ENCODE results near the gene KRTAP5-11.
"Not testable (repeated sequence)": the region's sequence is repeated elsewhere in the genome, so short reads cannot be mapped to it uniquely, and the experiment has no call there.

The KRTAP5-11 gene

DNA sequence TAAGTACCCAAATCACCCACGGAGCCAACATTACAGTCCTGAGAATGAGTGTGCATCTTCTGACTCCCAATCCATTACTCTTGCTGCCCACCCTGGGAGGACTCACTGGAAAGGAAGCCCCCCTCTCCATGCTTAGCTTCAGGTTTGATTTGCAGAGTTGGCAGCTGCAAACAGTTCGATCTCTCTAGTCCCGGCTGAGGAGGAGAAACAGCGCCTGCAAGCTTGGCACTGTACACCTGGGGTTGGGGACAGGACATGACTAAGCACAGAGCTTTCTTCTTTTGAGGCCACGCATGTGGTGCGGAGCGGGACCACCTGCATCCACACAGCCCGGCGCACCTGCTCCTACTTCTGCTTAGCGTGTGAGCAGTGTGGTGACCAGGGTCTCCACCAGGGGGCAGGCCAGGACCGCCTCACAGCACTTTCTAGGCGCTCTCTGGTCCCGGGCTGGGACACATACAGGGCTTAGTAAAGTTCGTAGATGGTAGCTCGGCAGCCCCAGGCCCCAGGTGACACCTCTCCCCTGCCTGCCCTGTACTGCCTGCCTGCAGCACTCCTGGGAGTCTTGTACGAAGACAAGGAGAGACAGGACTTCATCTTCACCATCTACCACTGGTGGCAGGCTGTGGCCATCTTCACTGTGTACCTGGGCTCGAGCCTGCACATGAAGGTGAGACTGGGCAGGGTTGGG, 22.3 kb upstream of the KRTAP5-11 start:
- not testable (repeated sequence) for H3K27ac Mint-ChIP-seq; DNase-seq (ENCODE audit: low spot score in 2 of 2); H3K4me3 Mint-ChIP-seq; H3K9me3 Mint-ChIP-seq; H3K4me1 Mint-ChIP-seq; ATAC-seq (ENCODE audit: low read depth); H3K36me3 Mint-ChIP-seq
- peaks cover 19% of the 10 kb centered on the region for H3K27me3 Mint-ChIP-seq

DNA sequence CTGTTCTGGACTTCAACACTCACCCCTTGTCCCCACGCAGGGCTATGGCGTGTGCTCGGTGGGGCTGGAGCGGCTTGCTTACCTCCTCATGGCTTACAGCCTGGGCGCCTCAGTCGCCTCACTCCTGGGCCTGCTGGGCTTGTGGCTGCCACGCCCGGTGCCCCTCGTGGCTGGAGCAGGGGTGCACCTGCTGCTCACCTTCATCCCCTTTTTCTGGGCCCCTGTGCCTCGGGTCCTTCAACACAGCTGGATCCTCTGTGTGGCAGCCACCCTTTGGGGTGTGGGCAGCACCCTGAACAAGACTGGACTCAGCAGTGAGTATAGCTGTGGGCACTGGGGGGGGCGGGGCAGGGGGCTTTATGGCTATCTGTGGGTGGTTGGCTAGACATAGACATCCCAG, 20.5 kb upstream of the KRTAP5-11 start:
- H3K9me3 Mint-ChIP-seq; ATAC-seq (ENCODE audit: low read depth); H3K4me3 Mint-ChIP-seq; H3K27ac Mint-ChIP-seq; H3K4me1 Mint-ChIP-seq; H3K36me3 Mint-ChIP-seq; DNase-seq (ENCODE audit: low spot score in 2 of 2): not testable (repeated sequence)
- peaks cover 10% of the 10 kb centered on the region for H3K27me3 Mint-ChIP-seq

DNA sequence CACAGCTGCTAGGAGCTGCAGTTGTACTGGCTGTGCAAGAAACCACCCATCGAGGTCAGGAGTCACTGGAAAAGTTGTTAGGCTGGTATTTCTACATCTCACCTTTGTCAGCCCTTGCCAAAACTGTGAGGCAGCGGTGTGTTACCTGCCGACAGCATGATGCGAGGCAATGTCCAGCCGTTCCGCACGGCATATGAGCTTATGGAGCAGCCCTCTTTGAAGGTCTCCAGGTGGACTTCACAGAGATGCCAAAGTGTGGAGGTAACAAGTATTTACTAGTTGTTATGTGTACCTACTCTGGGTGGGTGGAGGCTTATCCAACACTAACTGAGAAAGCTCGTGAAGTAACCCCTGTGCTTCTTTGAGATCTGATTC, 6.9 kb upstream of the KRTAP5-11 start:
- not testable (repeated sequence) for DNase-seq (ENCODE audit: low spot score in 2 of 2); H3K4me3 Mint-ChIP-seq; H3K9me3 Mint-ChIP-seq; ATAC-seq (ENCODE audit: low read depth); H3K4me1 Mint-ChIP-seq; H3K36me3 Mint-ChIP-seq; H3K27ac Mint-ChIP-seq
- peaks cover 11% of the 10 kb centered on the region for H3K27me3 Mint-ChIP-seq

DNA sequence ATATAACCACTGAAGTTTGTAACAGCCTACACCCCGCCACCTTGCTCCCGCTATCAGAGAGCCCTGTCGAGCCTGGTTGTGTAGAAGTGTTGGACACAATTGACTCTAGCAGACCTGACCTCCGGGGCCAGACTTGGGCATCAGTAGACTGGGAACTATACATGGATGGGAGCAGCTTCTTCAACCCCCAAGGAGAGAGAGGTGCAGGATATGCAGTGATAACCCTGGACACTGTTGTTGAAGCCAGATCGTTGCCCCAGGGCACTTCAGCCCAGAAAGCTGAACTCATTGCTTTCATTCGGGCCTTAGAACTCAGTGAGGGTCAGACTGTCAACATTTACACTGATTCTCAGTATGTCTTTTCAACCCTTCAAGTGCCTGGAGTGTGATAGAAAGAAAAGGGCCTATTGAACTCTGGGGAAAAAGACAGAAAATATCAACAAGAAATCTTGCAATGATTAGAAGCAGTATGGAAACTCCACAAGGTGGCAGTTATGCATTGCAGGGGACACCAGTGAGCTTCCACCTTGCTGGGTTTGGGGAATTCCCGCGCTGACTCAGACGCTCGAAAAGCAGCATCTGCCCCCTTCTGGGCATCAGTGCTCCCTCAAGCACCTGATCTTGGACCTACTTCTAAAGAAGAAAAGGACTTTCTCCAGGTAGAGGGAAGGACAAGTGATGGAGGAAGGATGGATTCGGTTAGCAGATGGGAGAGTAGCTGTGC, 6.3 kb upstream of the KRTAP5-11 start:
- not testable (repeated sequence) for H3K36me3 Mint-ChIP-seq; H3K27ac Mint-ChIP-seq; H3K4me3 Mint-ChIP-seq; H3K9me3 Mint-ChIP-seq; DNase-seq (ENCODE audit: low spot score in 2 of 2); H3K4me1 Mint-ChIP-seq; ATAC-seq (ENCODE audit: low read depth)
- H3K27me3 Mint-ChIP-seq: peaks cover 13% of the 10 kb centered on the region

DNA sequence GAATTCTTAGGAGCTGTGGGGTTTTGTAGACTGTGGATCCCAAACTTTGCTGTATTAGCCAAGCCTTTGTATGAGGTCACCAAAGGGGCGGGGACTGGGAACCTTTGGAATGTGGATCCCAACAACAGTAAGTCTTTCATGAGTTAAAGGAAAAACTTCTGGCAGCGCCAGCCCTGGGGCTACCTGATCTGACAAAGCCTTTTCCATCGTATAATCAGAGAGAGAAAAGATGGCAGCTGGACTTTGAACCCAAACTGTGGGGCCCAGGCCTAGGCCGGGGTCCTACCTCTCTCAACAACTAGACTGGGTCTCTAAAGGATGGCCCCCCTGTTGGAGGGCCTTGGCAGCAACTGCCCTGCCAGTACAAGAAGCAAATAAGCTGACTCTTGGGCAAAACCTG, 5.6 kb upstream of the KRTAP5-11 start:
- H3K4me3 Mint-ChIP-seq; H3K9me3 Mint-ChIP-seq; DNase-seq (ENCODE audit: low spot score in 2 of 2); H3K36me3 Mint-ChIP-seq; ATAC-seq (ENCODE audit: low read depth); H3K4me1 Mint-ChIP-seq; H3K27ac Mint-ChIP-seq; H3K27me3 Mint-ChIP-seq: not testable (repeated sequence)

DNA sequence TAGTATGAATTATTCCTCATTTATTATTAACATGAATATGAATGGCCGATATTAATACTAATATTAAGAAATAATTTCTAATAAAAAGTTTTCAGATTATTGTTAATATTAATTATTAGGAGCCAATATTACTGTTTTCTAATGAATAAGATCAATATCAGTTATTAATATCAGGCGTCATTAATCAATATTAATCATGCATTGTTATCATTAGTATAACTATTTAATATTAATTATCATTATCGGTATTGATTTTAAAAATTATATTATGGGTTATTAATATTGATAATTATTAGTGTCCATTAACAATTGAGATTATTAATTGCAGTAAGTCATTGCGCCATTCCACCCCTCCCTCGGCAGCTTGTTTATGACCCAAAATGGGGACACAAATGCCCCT, 3.0 kb upstream of the KRTAP5-11 start:
- H3K4me3 Mint-ChIP-seq; H3K9me3 Mint-ChIP-seq; H3K36me3 Mint-ChIP-seq; H3K27ac Mint-ChIP-seq; H3K4me1 Mint-ChIP-seq; ATAC-seq (ENCODE audit: low read depth); DNase-seq (ENCODE audit: low spot score in 2 of 2): not testable (repeated sequence)
- H3K27me3 Mint-ChIP-seq: peaks cover 14% of the 10 kb centered on the region

DNA sequence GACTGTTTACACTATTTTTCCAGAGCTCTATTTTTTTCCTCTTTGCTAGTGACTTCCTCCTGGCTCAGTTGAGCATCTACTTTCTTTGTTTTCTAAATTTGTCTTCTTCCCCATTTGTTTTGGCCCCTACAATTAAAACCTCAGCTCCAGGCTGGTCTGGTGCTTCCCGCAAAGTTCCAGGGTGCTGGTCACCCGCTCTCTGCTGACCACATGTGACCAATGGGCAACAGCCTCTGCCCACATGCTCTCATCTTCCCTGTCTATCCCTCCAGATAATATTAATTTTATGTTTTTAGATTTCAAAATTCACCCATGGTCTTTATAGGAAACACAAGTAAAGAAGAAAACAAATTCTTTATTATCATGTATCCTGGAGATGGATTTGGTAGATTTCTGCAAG, 294 bp upstream of the KRTAP5-11 start:
- H3K27me3 Mint-ChIP-seq: peaks cover 16% of the 10 kb centered on the region
- not testable (repeated sequence) for H3K27ac Mint-ChIP-seq; H3K4me1 Mint-ChIP-seq; H3K36me3 Mint-ChIP-seq; H3K9me3 Mint-ChIP-seq; ATAC-seq (ENCODE audit: low read depth); DNase-seq (ENCODE audit: low spot score in 2 of 2); H3K4me3 Mint-ChIP-seq

DNA sequence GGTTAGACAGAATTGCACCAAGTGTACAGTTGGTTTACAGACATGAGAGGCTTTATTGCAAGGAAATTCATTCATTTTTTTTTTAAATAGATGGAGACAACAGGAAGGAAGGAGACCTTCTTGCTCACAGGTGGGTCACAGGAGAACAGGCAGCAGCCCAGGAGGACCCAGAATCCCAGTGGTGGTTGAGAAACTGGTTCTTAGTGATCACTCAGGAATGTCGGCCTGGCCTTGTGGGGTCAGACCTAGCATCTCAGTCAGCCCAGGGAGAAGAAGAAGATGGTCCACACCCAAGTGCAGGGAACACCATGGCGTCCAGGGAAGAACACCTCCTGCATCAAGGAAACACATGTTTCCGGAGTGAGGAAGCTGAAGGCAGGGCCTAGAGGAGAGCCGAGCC, 849 bp downstream of the KRTAP5-11 start:
- peaks cover 16% of the 10 kb centered on the region for H3K27me3 Mint-ChIP-seq
- H3K27ac Mint-ChIP-seq: no peak overlapping the region
- peaks cover 7% of the 10 kb centered on the region for H3K4me1 Mint-ChIP-seq
- no peak overlapping the region for H3K4me3 Mint-ChIP-seq
- H3K9me3 Mint-ChIP-seq: no peaks in the 10 kb centered on the region
- no peaks in the 10 kb centered on the region for H3K36me3 Mint-ChIP-seq
- DNase-seq (ENCODE audit: low spot score in 2 of 2) (no peak), ATAC-seq (ENCODE audit: low read depth) (no peak)

DNA sequence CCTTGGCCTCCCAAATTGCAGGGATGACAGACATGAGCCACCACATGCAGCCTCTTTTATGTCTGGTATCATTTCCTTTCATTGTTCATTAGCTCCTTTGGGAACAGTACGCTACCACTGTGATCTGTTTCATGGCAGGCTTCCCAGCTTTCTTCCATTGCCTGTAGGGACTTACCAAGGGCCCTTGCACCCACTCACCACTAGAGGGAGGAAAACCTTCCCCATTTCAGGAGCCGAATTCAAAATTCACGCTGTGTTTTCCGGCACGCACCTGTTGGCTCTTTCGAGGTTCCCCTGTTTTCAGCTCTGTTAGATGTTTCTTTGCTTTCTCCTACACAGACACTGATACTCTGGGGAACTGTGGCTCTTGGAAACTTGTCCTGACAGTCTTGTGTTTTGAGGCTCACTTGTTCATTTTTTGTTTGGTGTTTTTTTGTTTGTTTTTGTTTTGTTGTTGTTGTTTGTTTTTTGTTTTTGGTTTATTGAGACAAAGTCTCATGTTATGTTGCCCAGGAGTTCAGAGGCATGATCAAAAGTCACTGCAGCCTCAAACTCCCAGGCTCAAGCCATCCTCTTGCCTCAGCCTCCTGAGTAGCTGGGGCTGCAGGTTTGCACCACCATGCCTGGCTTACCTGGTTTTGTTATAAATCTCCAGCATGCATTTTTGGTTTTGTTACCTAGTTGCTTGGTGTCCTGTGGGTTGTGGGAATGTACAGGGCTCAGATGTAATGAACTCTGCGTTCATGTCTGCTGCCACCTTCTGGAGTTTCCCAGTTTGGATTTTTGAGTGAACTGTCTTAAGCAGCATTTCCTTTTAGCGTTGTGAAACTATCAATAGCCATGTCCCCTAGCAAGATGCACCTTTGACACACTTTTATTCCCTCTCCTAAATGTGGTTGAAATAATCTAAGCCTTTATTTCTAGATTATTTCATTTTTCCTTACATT, 2.3 kb downstream of the KRTAP5-11 start:
- DNase-seq (ENCODE audit: low spot score in 2 of 2): no peak
- H3K27me3 Mint-ChIP-seq: peaks cover 16% of the 10 kb centered on the region
- ATAC-seq (ENCODE audit: low read depth): peak; percentile 35
- no peak overlapping the region for H3K27ac Mint-ChIP-seq
- peaks cover 7% of the 10 kb centered on the region for H3K4me1 Mint-ChIP-seq
- H3K9me3 Mint-ChIP-seq: no peaks in the 10 kb centered on the region
- no peak overlapping the region for H3K4me3 Mint-ChIP-seq
- no peaks in the 10 kb centered on the region for H3K36me3 Mint-ChIP-seq

DNA sequence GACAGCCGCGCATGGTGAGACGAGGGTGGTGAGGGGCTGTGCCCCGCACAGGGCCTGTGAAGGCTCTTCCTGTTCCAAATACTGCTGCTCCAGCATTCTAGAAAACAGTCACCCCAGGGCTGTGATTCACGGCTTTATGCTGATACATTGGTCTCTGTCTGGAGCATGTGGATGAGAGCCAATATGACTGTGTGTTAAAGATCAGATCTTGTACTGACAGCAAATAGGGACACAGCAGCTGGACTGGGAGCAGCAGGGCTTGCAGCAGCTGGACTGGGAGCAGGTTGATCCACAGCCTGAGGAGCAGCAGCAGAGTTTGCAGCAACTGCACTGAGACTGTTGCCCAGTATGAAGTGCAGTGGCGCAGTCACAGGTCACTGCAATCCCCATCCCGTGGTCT, 3.2 kb downstream of the KRTAP5-11 start:
- H3K27ac Mint-ChIP-seq; H3K36me3 Mint-ChIP-seq; H3K9me3 Mint-ChIP-seq; ATAC-seq (ENCODE audit: low read depth); H3K4me1 Mint-ChIP-seq; H3K4me3 Mint-ChIP-seq; DNase-seq (ENCODE audit: low spot score in 2 of 2): not testable (repeated sequence)
- peaks cover 10% of the 10 kb centered on the region for H3K27me3 Mint-ChIP-seq

DNA sequence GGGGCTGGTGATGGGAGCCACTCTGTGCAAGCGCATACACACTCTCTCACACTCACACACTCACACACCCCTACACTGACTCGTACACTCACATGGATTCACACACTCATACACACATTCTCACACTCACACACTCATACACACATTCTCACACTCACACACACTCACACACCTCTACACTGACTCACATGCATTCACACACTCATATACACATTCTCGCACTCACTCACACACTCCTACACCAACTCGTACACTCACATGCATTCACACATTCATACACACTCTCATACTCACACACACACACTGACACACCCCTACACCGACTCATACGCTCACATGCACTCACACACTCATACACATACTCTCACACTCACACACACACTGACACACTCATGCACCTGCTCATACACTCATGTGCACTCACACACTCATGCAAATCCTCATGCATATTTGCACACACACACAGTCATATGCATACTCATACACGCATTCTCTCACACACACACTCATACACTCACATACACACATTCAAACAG, 5.1 kb downstream of the KRTAP5-11 start:
- ATAC-seq (ENCODE audit: low read depth): no peak
- Mint-ChIP-seq H3K9me3 (no peaks in the 10 kb centered on the region), H3K27ac (no peak overlapping the region), H3K4me3 (no peak overlapping the region), H3K27me3 (peaks cover 9% of the 10 kb centered on the region), H3K4me1 (peaks cover 7% of the 10 kb centered on the region), H3K36me3 (no peaks in the 10 kb centered on the region)
- DNase-seq (ENCODE audit: low spot score in 2 of 2): no peak

DNA sequence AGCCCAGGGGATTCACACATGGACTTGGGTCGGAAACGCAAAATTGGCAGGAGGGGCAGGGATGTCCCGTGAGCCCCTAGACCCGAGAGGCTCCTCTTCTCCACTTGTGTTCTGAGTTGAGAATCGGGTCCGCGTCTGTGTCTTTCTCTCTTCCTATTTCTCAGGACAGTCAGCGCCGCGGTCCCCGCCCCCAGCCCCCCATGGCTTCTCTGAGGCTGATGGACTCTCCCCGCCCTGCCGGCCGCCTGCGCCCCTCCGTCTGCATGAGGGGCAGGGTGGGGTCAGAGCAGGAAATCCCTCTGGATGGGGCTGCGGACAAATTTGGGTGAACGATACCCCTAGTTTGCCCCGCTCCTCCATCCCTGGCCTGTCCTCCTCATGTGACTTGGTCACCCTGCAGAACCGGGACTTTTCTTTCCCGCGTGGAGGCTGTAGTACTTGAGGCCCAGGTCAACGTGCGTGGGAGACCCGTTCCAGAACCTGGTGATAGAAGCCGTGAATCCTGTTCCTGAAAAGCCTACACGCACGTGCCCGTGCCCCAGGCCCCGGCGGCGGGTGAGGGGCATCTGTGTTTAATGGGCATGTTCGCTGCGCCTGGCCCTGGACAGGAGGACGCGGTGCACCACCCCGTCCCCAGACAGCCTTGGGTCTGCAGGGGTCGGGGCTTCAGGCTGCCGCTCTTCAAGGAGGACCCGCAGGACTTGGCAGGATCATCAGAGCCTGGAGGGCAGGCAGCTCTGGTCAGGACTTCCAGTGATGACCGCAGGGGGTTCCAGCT, 5.8 kb downstream of the KRTAP5-11 start:
- not testable (repeated sequence) for DNase-seq (ENCODE audit: low spot score in 2 of 2); H3K36me3 Mint-ChIP-seq; H3K27me3 Mint-ChIP-seq; H3K27ac Mint-ChIP-seq; ATAC-seq (ENCODE audit: low read depth); H3K9me3 Mint-ChIP-seq; H3K4me3 Mint-ChIP-seq; H3K4me1 Mint-ChIP-seq

DNA sequence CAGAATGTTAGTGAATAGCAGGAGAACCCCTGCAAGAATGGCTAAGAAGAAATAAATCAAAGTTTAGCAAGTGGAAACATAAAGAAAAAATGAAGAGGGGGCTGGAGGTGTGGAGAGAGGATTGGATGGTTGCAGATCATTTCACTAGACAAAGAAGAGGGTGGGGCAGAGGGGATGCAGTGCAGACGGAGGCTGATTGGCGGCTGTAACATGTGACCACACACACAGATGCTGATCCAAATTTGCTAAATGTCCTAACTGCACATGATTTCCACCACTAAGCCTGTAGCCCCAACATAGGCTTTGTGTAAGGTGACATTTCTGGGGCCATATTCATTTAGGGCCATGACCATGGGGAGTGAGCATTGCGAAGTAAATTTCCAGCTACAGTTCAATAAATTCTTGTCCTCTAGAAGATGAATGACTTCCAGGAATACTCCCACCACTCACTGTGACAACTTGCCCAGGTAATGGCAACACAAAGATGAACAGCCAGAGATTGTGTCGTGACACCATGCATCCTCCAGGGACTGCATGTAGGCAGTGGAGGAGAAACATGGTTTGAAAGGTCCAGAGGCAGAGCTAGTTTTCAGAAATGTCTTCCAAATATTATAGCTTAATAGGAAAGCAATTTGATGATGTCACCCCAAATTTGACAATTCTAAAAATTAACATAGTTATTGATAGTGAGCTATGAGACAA, 6.8 kb downstream of the KRTAP5-11 start:
- H3K4me3 Mint-ChIP-seq: no peak overlapping the region
- H3K27me3 Mint-ChIP-seq: peaks cover 4% of the 10 kb centered on the region
- H3K4me1 Mint-ChIP-seq: peaks cover 5% of the 10 kb centered on the region
- H3K27ac Mint-ChIP-seq: no peak overlapping the region
- DNase-seq (ENCODE audit: low spot score in 2 of 2): no peak
- no peaks in the 10 kb centered on the region for H3K9me3 Mint-ChIP-seq
- no peaks in the 10 kb centered on the region for H3K36me3 Mint-ChIP-seq
- no peak for ATAC-seq (ENCODE audit: low read depth)

Data from memory B cell (primary cell).